HepG2 (cell line): ENCODE results near the gene ATG7. TPM values are rescaled to one million over a fixed set of nuclear protein-coding genes. Genes with fewer than 3 reads are reported as not detected.

Experiments used
- ATAC-seq: fragments of 200-7000 bp; cut with Tn5 transposase; 3 replicates; pipeline ENCODE4 v1.9.1; 2020; ENCODE audit warnings: mild to moderate bottlenecking, moderate library complexity
- BruUV-seq: library from RNA; stranded (reverse); fragments of 400-500 nt; replicated peaks from 2 replicates; lab custom pipeline; 2021; lab: Mats Ljungman, UMichigan
- CTCF ChIA-PET: fragments of 300-600 bp; formaldehyde crosslinking; extraction: SDS; loops from one replicate; lab custom pipeline; 2021; ENCODE audit warnings: low total read pairs, inconsistent platforms, low intra/inter-chr PET ratio; lab: Yijun Ruan, JAX
- POLR2A ChIA-PET: fragments of 350-600 bp; sonication (Branson Sonifier 250); formaldehyde crosslinking; loops from one replicate; lab custom pipeline; 2020; ENCODE audit warnings: antibody characterized with exemption, inconsistent platforms; lab: Yijun Ruan, JAX
- DNase-seq: peaks from one replicate; pipeline ENCODE4 v3.0.0-alpha.2; 2015; ENCODE audit warnings: low spot score
- FAIRE-seq: peaks from 3 replicates; lab custom pipeline; 2011; peaks lifted over from hg19 to GRCh38; lab: Jason Lieb, UNC
- H2AFZ ChIP-seq: one replicate; pipeline ENCODE4 v1.6.1; 2011; ENCODE audit warnings: low read length, inconsistent platforms
- H3K27ac ChIP-seq: fragments of 300-600 bp; 3 replicates; pipeline ENCODE4 v1.8.0; 2011; ENCODE audit warnings: mixed run types, mild to moderate bottlenecking, mixed read lengths, low read length, inconsistent platforms; ENCODE audit not compliant: insufficient read depth; ENCODE audit errors: extremely low read length
- H3K27me3 ChIP-seq, 2 experiments: fragments of 200-600 bp in 1 of 2; 2 replicates in 1 of 2; 3 replicates in 1 of 2; pipeline versions ENCODE4 v1.6.0 to v1.8.0; 2011; ENCODE audit warnings: low read length in 2 of 2, mild to moderate bottlenecking in 2 of 2, moderate library complexity in 2 of 2, inconsistent platforms in 1 of 2; ENCODE audit not compliant: insufficient read depth in 2 of 2, control insufficient read depth in 1 of 2
- H3K36me3 ChIP-seq, 2 experiments: fragments of 200-600 bp in 1 of 2; replicated peaks in 1 of 2; 2 replicates in 1 of 2; 3 replicates in 1 of 2; pipeline versions ENCODE4 v1.5.1 to v1.8.0; 2011; ENCODE audit warnings: low read length in 2 of 2, inconsistent platforms in 1 of 2; ENCODE audit not compliant: insufficient read depth in 2 of 2, control insufficient read depth in 1 of 2
- H3K4me1 ChIP-seq: 2 replicates; pipeline ENCODE4 v1.5.1; 2012; ENCODE audit warnings: low read length, inconsistent platforms; ENCODE audit not compliant: insufficient read depth
- H3K4me2 ChIP-seq: 2 replicates; pipeline ENCODE4 v1.6.0; 2011; ENCODE audit warnings: low read depth, low read length, inconsistent platforms
- H3K4me3 ChIP-seq, 3 experiments: fragments of 200-600 bp in 1 of 3; sonication (generic), shearing (Covaris generic) in 1 of 3; replicated peaks in 1 of 3; 2 replicates each; pipeline ENCODE4 v1.5.1; 2011 to 2016; ENCODE audit warnings: low read length in 3 of 3, inconsistent platforms in 2 of 3, low read depth in 2 of 3, mild to moderate bottlenecking in 2 of 3, control low read depth in 1 of 3, mixed read lengths in 1 of 3; ENCODE audit not compliant: insufficient read depth in 1 of 3
- H3K79me2 ChIP-seq: one replicate; pipeline ENCODE4 v1.6.1; 2011; ENCODE audit warnings: low read length, inconsistent platforms; ENCODE audit not compliant: insufficient read depth
- H3K9ac ChIP-seq: 2 replicates; pipeline ENCODE4 v1.6.0; 2011; ENCODE audit warnings: mild to moderate bottlenecking, low read depth, low read length, inconsistent platforms; ENCODE audit not compliant: insufficient read depth
- H3K9me3 ChIP-seq: 2 replicates; pipeline ENCODE4 v1.5.1; 2012; ENCODE audit warnings: mild to moderate bottlenecking, low read length
- H4K20me1 ChIP-seq: 2 replicates; pipeline ENCODE4 v1.6.0; 2011; ENCODE audit warnings: inconsistent platforms, mild to moderate bottlenecking, low read length, moderate library complexity; ENCODE audit not compliant: insufficient read depth
- MAF1 ChIP-seq: sonication (generic); formaldehyde crosslinking; IDR thresholded peaks from 2 replicates; pipeline ENCODE4 v1.5.0; 2020; ENCODE audit warnings: missing genetic modification reagents, borderline replicate concordance
- NR2F2 ChIP-seq: IDR thresholded peaks from 2 replicates; pipeline ENCODE4 v1.6.1; 2012; ENCODE audit warnings: low read depth, inconsistent platforms, borderline replicate concordance
- ZNF160 ChIP-seq: sonication (generic); formaldehyde crosslinking; IDR thresholded peaks from 2 replicates; pipeline ENCODE4 v1.8.0; 2022; ENCODE audit warnings: mild to moderate bottlenecking, inconsistent platforms, missing genetic modification reagents
- ZNF367 ChIP-seq: sonication (generic); formaldehyde crosslinking; IDR thresholded peaks from 2 replicates; pipeline ENCODE4 v1.4.0; 2020; ENCODE audit warnings: missing genetic modification reagents, borderline replicate concordance
- WGBS: methylation state at CpG from one replicate; pipeline ENCODE4 v1.1.6; 2017; ENCODE audit warnings: low lambda C conversion rate; 5-methylcytosine and 5-hydroxymethylcytosine counted together
- in situ Hi-C: cut with HindIII; loops from 2 replicates; pipeline ENCODE4 v1.10.0; 2017; ENCODE audit warnings: low pct_unique_long_range_greater_than_20kb; ENCODE audit not compliant: extremely low pct_ligation_motif_present
- intact Hi-C: fragments of 100-400 bp; cut with micrococcal nuclease; formaldehyde crosslinking; loops from one replicate; pipeline ENCODE4 v1.10.0; 2022; ENCODE audit not compliant: unreplicated experiment
- polyA plus RNA-seq, 8 experiments: library from polyadenylated mRNA; depleted of rRNA in 3 of 8; stranded (reverse) in 7 of 8; unstranded in 1 of 8; fragments of >200 nt; fragmentation: Illumina TruSeq in 4 of 8; extraction: Trizol in 4 of 8; gene quantifications; 2 replicates each; pipeline versions ENCODE4 v1.2.1 to v1.2.3, GENCODE V29; 2011 to 2016; ENCODE audit warnings: low read depth in 4 of 8, missing spikeins in 1 of 8, mixed read lengths in 1 of 8; ENCODE audit not compliant: insufficient read depth in 1 of 8
- total RNA-seq, 5 experiments: library from RNA; depleted of rRNA; stranded (reverse); fragments of >200 nt; fragmentation: Illumina TruSeq; extraction: Trizol; gene quantifications; 2 replicates each; pipeline ENCODE4 v1.2.3, GENCODE V29; 2016; ENCODE audit warnings: low read depth in 1 of 5
- TF ChIP-seq, protein P1 (sequence below): IDR thresholded peaks from 2 replicates; pipeline ENCODE4 v1.6.1; 2016; ENCODE audit warnings: missing genetic modification reagents, missing compliant biosample characterization
- TF ChIP-seq, protein P2 (sequence below): sonication (generic); formaldehyde crosslinking; IDR thresholded peaks from 2 replicates; pipeline ENCODE4 v1.4.0; 2020; ENCODE audit warnings: missing genetic modification reagents, borderline replicate concordance
- TF ChIP-seq, protein P3 (sequence below): sonication (generic); formaldehyde crosslinking; IDR thresholded peaks from 2 replicates; pipeline ENCODE4 v1.8.0; 2023; ENCODE audit warnings: mild to moderate bottlenecking, missing genetic modification reagents
- TF ChIP-seq, protein P4 (sequence below): sonication (generic); formaldehyde crosslinking; IDR thresholded peaks from 2 replicates; pipeline ENCODE4 v1.5.0; 2020; ENCODE audit warnings: missing genetic modification reagents
- TF ChIP-seq, protein P5 (sequence below): sonication (generic); formaldehyde crosslinking; IDR thresholded peaks from 2 replicates; pipeline ENCODE4 v1.9.0; 2022; ENCODE audit warnings: missing genetic modification reagents, mild to moderate bottlenecking, borderline replicate concordance
- TF ChIP-seq, protein P6 (sequence below): sonication (generic); formaldehyde crosslinking; IDR thresholded peaks from 2 replicates; pipeline ENCODE4 v1.5.1; 2020; ENCODE audit warnings: mild to moderate bottlenecking, missing genetic modification reagents, moderate library complexity
- TF ChIP-seq, protein P7 (sequence below): sonication (generic); formaldehyde crosslinking; IDR thresholded peaks from 2 replicates; pipeline ENCODE4 v1.5.1; 2020; ENCODE audit warnings: missing genetic modification reagents, mild to moderate bottlenecking, borderline replicate concordance

The ATG7 gene
- total and polyA plus RNA-seq, 2 of the 13 experiments (the other 11 are each of a cell fraction or from before 2014, with no cell fraction given), result 7.8 to 22.1 TPM

DNA sequence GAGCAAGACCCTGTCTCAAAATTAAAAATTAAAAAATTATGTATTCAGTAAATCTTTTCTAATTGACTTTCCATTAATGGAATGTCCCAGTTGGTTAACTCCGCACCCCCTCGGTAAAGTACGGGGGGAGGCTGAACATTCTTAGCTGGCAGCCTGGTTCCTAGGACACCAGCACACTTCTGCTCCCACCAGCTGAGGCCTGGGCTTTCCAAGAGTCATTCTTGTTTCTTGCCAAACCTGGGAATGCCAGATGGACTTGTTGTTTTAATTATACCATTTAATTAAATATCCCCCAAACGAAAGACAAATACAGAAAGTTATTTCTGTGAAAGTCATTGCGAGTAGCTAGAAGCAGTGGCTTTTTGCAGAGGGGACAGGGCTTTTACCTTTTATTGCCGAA lies 192.2 kb downstream of the ATG7 start (continued):
- TF ChIP-seq, protein P1, sequence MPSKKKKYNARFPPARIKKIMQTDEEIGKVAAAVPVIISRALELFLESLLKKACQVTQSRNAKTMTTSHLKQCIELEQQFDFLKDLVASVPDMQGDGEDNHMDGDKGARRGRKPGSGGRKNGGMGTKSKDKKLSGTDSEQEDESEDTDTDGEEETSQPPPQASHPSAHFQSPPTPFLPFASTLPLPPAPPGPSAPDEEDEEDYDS (CRISPR knock-in tag), result no peak
- TF ChIP-seq ZNF160, result no peak

DNA sequence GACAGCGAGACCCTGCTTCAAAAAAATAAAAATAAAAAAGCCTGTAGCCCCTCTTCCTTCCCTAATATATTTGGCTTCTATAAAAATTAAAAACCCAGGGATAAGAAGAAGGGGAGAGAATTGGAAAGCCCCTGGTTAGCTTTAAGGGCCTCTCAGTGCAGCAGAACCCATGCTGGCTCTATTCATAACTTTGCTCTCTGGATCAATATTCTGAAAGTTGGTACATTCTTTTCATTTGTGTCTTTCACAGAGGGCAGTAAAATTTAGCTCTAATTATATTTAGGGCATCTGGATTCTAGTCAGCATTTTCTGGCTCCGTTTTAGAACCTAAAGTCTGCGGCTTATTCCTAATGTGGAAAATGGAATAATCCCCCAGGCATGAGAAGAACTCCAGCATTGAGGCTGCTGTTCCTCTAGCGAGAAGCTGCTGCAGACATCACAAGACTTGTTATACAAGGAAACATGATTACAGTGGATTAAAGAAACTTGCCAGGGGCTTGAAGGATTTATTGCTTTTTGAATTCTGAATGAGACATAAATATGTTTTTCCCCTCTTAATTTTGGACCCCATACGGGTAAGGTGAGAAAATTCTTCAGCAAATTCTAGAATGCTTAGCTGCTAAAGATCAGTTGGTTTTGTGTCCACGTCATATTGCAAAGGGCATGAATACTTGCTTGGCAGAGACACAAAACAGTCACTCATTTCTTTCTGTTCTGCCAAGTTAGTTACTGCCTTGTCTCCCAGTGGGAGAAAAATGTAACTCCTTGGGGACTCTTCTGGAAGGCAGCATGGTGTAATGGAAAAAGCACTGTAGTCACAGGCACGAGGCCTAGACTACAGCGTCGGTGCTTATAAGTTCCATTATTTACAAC lies 193.8 kb downstream of the ATG7 start:
- H2AFZ ChIP-seq, result no peak overlapping the region
- no peak overlapping the region for H3K27ac ChIP-seq
- no peak overlapping the region for H3K4me3 ChIP-seq
- CTCF ChIA-PET, result no interaction called here
- H4K20me1 ChIP-seq, result no peaks in the 10 kb centered on the region
- FAIRE-seq (no peak), ATAC-seq (no peak), DNase-seq (no peak)
- WGBS, result 93% methylated on average over 9 of the region's 9 CpGs
- H3K27me3 ChIP-seq, result no peaks in the 10 kb centered on the region
- POLR2A ChIA-PET, result no interaction called here
- no peaks in the 10 kb centered on the region for H3K9me3 ChIP-seq
- H3K9ac ChIP-seq, result no peak overlapping the region
- H3K4me2 ChIP-seq, result no peak overlapping the region
- in situ Hi-C loops (no loop called here), intact Hi-C loops (no loop called here)
- no peaks in the 10 kb centered on the region for H3K4me1 ChIP-seq
- no peaks in the 10 kb centered on the region for H3K79me2 ChIP-seq
- no peaks in the 10 kb centered on the region; a peak in 1 of 5 replicates for H3K36me3 ChIP-seq
- BruUV-seq, result no TSS peak
- TF ChIP-seq MAF1 (CRISPR knock-in tag), result no peak
- TF ChIP-seq, protein P2, sequence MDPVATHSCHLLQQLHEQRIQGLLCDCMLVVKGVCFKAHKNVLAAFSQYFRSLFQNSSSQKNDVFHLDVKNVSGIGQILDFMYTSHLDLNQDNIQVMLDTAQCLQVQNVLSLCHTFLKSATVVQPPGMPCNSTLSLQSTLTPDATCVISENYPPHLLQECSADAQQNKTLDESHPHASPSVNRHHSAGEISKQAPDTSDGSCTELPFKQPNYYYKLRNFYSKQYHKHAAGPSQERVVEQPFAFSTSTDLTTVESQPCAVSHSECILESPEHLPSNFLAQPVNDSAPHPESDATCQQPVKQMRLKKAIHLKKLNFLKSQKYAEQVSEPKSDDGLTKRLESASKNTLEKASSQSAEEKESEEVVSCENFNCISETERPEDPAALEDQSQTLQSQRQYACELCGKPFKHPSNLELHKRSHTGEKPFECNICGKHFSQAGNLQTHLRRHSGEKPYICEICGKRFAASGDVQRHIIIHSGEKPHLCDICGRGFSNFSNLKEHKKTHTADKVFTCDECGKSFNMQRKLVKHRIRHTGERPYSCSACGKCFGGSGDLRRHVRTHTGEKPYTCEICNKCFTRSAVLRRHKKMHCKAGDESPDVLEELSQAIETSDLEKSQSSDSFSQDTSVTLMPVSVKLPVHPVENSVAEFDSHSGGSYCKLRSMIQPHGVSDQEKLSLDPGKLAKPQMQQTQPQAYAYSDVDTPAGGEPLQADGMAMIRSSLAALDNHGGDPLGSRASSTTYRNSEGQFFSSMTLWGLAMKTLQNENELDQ, result no peak
- TF ChIP-seq, protein P3, sequence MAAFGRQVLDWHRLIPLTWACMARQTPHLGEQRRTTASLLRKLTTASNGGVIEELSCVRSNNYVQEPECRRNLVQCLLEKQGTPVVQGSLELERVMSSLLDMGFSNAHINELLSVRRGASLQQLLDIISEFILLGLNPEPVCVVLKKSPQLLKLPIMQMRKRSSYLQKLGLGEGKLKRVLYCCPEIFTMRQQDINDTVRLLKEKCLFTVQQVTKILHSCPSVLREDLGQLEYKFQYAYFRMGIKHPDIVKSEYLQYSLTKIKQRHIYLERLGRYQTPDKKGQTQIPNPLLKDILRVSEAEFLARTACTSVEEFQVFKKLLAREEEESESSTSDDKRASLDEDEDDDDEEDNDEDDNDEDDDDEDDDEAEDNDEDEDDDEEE (CRISPR knock-in tag), result no peak
- TF ChIP-seq, protein P4, sequence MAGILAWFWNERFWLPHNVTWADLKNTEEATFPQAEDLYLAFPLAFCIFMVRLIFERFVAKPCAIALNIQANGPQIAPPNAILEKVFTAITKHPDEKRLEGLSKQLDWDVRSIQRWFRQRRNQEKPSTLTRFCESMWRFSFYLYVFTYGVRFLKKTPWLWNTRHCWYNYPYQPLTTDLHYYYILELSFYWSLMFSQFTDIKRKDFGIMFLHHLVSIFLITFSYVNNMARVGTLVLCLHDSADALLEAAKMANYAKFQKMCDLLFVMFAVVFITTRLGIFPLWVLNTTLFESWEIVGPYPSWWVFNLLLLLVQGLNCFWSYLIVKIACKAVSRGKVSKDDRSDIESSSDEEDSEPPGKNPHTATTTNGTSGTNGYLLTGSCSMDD (CRISPR knock-in tag), result no peak
- no peak for TF ChIP-seq NR2F2
- TF ChIP-seq, protein P5, sequence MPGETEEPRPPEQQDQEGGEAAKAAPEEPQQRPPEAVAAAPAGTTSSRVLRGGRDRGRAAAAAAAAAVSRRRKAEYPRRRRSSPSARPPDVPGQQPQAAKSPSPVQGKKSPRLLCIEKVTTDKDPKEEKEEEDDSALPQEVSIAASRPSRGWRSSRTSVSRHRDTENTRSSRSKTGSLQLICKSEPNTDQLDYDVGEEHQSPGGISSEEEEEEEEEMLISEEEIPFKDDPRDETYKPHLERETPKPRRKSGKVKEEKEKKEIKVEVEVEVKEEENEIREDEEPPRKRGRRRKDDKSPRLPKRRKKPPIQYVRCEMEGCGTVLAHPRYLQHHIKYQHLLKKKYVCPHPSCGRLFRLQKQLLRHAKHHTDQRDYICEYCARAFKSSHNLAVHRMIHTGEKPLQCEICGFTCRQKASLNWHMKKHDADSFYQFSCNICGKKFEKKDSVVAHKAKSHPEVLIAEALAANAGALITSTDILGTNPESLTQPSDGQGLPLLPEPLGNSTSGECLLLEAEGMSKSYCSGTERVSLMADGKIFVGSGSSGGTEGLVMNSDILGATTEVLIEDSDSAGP (CRISPR knock-in tag), result no peak
- TF ChIP-seq, protein P6, sequence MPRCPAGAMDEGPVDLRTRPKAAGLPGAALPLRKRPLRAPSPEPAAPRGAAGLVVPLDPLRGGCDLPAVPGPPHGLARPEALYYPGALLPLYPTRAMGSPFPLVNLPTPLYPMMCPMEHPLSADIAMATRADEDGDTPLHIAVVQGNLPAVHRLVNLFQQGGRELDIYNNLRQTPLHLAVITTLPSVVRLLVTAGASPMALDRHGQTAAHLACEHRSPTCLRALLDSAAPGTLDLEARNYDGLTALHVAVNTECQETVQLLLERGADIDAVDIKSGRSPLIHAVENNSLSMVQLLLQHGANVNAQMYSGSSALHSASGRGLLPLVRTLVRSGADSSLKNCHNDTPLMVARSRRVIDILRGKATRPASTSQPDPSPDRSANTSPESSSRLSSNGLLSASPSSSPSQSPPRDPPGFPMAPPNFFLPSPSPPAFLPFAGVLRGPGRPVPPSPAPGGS, result no peak
- no peak for TF ChIP-seq ZNF367 (CRISPR knock-in tag)
- TF ChIP-seq, protein P7, sequence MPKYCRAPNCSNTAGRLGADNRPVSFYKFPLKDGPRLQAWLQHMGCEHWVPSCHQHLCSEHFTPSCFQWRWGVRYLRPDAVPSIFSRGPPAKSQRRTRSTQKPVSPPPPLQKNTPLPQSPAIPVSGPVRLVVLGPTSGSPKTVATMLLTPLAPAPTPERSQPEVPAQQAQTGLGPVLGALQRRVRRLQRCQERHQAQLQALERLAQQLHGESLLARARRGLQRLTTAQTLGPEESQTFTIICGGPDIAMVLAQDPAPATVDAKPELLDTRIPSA (CRISPR knock-in tag), result no peak
